Measurements from ENCODE around the gene SAMD3. TPM values are rescaled to one million over a fixed set of nuclear protein-coding genes. Genes with fewer than 3 reads are reported as not detected.

The SAMD3 gene
- total RNA-seq, 6 experiments from 2014 or later, result 0.25 to 0.86 (median 0.37) TPM

- H3K27ac ChIP-seq, result no peak overlapping the region
- H3K36me3 ChIP-seq, result no peaks in the 10 kb centered on the region
- ATAC-seq, result no peak
- H3K9me3 ChIP-seq, result no peaks in the 10 kb centered on the region
- no peak for TF ChIP-seq POLR2A (IDR thresholded peaks at IDR 0.05)
- TF ChIP-seq, protein P1, sequence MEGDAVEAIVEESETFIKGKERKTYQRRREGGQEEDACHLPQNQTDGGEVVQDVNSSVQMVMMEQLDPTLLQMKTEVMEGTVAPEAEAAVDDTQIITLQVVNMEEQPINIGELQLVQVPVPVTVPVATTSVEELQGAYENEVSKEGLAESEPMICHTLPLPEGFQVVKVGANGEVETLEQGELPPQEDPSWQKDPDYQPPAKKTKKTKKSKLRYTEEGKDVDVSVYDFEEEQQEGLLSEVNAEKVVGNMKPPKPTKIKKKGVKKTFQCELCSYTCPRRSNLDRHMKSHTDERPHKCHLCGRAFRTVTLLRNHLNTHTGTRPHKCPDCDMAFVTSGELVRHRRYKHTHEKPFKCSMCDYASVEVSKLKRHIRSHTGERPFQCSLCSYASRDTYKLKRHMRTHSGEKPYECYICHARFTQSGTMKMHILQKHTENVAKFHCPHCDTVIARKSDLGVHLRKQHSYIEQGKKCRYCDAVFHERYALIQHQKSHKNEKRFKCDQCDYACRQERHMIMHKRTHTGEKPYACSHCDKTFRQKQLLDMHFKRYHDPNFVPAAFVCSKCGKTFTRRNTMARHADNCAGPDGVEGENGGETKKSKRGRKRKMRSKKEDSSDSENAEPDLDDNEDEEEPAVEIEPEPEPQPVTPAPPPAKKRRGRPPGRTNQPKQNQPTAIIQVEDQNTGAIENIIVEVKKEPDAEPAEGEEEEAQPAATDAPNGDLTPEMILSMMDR (IDR thresholded peaks at IDR 0.05), result no peak
- H3K4me3 ChIP-seq, result no peak overlapping the region
- intact Hi-C loops (cut with DNase I), result no loop called here
- no peaks in the 10 kb centered on the region for H3K27me3 ChIP-seq
- DNase-seq, result no peak
- 63% methylated on average over 7 of the region's 7 CpGs for WGBS (ENCODE audit: insufficient coverage, low coverage, low lambda C conversion rate, missing lambda C conversion rate)
- H3K4me1 ChIP-seq, result no peaks in the 10 kb centered on the region
Observed at GRCh38 chr6:130148181-130148580, 74.6 kb downstream of the SAMD3 start.

- no peaks in the 10 kb centered on the region for H3K36me3 ChIP-seq
- no peak for TF ChIP-seq POLR2A (IDR thresholded peaks at IDR 0.05)
- TF ChIP-seq, protein P1 (IDR thresholded peaks at IDR 0.05), result no peak
- DNase-seq (no peak), ATAC-seq (no peak)
- H3K9me3 ChIP-seq, result no peaks in the 10 kb centered on the region
- 89% methylated on average over 3 of the region's 3 CpGs for WGBS (ENCODE audit: insufficient coverage, low coverage, low lambda C conversion rate, missing lambda C conversion rate)
- H3K4me1 ChIP-seq, result no peaks in the 10 kb centered on the region
- intact Hi-C loops (cut with DNase I), result no loop called here
- H3K27ac ChIP-seq, result no peak overlapping the region
- H3K27me3 ChIP-seq, result no peaks in the 10 kb centered on the region
- no peak overlapping the region for H3K4me3 ChIP-seq
Observed at GRCh38 chr6:130147111-130147510, 75.6 kb downstream of the SAMD3 start.

DNA sequence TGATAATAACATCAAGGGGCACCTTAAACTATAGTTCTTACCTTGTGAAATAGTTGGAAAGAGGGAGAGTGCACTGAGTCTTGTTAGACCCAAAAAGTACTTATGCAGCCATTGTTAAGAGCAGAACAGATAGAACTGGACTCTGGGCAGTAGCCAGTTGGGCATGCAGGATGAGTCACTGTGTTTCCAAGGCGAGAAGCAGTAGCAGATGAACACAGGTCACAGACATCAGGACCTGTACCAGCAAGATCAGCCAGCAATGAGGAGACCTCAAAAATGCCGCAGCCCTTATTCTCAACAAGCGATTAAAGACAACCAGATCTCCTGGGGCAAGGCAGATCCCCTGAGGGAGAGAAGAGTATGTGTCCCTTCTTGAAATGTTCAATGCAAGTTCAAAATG lies 79.0 kb downstream of the SAMD3 start:
- no peak for ATAC-seq
- no CpG with 5 or more reads among the region's 3 CpGs for WGBS (ENCODE audit: insufficient coverage, low coverage, low lambda C conversion rate, missing lambda C conversion rate)
- TF ChIP-seq, protein P1 (IDR thresholded peaks at IDR 0.05), result no peak
- no peak for TF ChIP-seq POLR2A (IDR thresholded peaks at IDR 0.05)
- H3K4me3 ChIP-seq, result no peak overlapping the region
- no peak overlapping the region for H3K27ac ChIP-seq
- peaks cover 0 to 3% (median 0%) of the 10 kb centered on the region in 4 donors for H3K36me3 ChIP-seq
- no peaks in the 10 kb centered on the region for H3K4me1 ChIP-seq
- DNase-seq, result no peak
- no peaks in the 10 kb centered on the region for H3K27me3 ChIP-seq
- intact Hi-C loops (cut with DNase I), result no loop called here
- no peaks in the 10 kb centered on the region for H3K9me3 ChIP-seq

DNA sequence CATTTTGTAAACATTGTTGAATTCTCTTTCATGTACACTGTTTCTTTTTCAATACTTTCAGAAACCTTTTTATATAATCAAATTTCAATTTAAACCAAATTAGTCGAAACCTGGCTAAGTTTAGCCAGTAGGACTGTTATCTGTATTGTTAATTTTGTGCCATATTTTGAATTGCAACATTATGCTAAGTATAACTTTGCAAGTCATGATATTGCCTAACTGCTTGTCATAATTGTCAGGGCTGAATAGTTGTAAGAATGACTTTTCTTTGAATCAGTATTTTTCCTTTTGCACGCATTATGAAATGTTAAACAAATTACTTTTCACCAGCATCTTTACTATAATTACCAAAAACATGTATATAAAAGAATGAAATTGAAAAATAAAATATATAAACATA lies 82.7 kb downstream of the SAMD3 start:
- TF ChIP-seq, protein P1 (IDR thresholded peaks at IDR 0.05), result no peak
- no peak for TF ChIP-seq POLR2A (IDR thresholded peaks at IDR 0.05)
- Histone ChIP-seq H3K27ac (no peak overlapping the region), H3K9me3 (no peaks in the 10 kb centered on the region), H3K36me3 (peaks cover 0 to 3% (median 0%) of the 10 kb centered on the region in 4 donors), H3K4me1 (no peaks in the 10 kb centered on the region), H3K4me3 (no peak overlapping the region), H3K27me3 (no peaks in the 10 kb centered on the region)
- ATAC-seq (no peak), DNase-seq (no peak)
- whole genome bisulfite sequencing (ENCODE audit: insufficient coverage, low coverage, low lambda C conversion rate, missing lambda C conversion rate), result 79% methylated on average over 2 of the region's 2 CpGs
- intact Hi-C loops (cut with DNase I), result no loop called here

- no peaks in the 10 kb centered on the region for H3K9me3 ChIP-seq
- no peaks in the 10 kb centered on the region for H3K4me1 ChIP-seq
- no peak overlapping the region for H3K27ac ChIP-seq
- ATAC-seq, result no peak
- peaks cover 0 to 3% (median 0%) of the 10 kb centered on the region in 4 donors for H3K36me3 ChIP-seq
- no peaks in the 10 kb centered on the region for H3K27me3 ChIP-seq
- no peak for DNase-seq
- intact Hi-C loops (cut with DNase I), result no loop called here
- 65% methylated on average over 3 of the region's 3 CpGs for WGBS (ENCODE audit: insufficient coverage, low coverage, low lambda C conversion rate, missing lambda C conversion rate)
- no peak for TF ChIP-seq POLR2A (IDR thresholded peaks at IDR 0.05)
- TF ChIP-seq, protein P1 (IDR thresholded peaks at IDR 0.05), result no peak
- H3K4me3 ChIP-seq, result no peak overlapping the region
Observed at GRCh38 chr6:130138909-130139242, 83.9 kb downstream of the SAMD3 start.

All from right lobe of liver (tissue), 6 donors.